SU-DHL-6 (cell line): ENCODE data around the gene IFFO2.

ENCODE experiments used
- EZH2phosphoT487 ChIP-seq: fragments of 200-600 bp; sonication (generic), shearing (Covaris generic); conservative IDR thresholded peaks from 2 replicates; pipeline ENCODE4 v1.6.1; 2018; ENCODE audit warnings: mild to moderate bottlenecking, antibody characterized with exemption, low read length, moderate library complexity, mixed read lengths
- TF ChIP-seq, protein P1 (sequence below): fragments of 200-600 bp; sonication (generic); IDR thresholded peaks from one replicate; pipeline ENCODE4 v1.5.1; 2017; ENCODE audit warnings: antibody characterized with exemption, mild to moderate bottlenecking, low read length, moderate library complexity; ENCODE audit not compliant: insufficient read depth, poor library complexity, severe bottlenecking

DNA sequence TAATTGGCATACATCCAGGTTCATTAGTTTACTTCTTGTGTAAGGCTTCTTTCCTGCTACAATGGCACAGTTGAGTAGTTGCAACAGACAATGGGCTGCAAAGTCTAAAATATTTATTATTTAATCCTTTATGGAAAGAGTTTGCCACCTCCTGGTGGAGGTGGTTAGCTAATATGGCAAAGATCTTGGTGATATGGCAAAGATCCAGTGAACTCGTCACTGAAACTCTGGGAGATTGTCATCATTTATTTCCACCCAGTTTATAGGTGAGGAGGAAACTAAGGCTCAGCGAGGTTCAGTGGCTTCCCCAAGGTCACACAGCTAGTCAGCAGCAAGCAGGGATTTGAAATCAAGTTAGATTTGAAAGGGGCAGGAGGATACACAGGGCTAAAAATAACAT is 16.1 kb upstream of the IFFO2 start:
- TF ChIP-seq, protein P1, sequence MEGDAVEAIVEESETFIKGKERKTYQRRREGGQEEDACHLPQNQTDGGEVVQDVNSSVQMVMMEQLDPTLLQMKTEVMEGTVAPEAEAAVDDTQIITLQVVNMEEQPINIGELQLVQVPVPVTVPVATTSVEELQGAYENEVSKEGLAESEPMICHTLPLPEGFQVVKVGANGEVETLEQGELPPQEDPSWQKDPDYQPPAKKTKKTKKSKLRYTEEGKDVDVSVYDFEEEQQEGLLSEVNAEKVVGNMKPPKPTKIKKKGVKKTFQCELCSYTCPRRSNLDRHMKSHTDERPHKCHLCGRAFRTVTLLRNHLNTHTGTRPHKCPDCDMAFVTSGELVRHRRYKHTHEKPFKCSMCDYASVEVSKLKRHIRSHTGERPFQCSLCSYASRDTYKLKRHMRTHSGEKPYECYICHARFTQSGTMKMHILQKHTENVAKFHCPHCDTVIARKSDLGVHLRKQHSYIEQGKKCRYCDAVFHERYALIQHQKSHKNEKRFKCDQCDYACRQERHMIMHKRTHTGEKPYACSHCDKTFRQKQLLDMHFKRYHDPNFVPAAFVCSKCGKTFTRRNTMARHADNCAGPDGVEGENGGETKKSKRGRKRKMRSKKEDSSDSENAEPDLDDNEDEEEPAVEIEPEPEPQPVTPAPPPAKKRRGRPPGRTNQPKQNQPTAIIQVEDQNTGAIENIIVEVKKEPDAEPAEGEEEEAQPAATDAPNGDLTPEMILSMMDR: no peak
- TF ChIP-seq EZH2phosphoT487: no peak
